GM12874 (cell line): ENCODE results near the gene BST1.

Experiments used
- CTCF ChIP-seq: IDR thresholded peaks from 2 replicates; pipeline ENCODE4 v1.5.1; 2011; ENCODE audit warnings: low read depth, mild to moderate bottlenecking, control low read depth, low read length, moderate library complexity; ENCODE audit not compliant: insufficient read depth

The BST1 gene

GRCh38 chr4:15765391-15765790, 62.5 kb downstream of the BST1 start:
- no peak for TF ChIP-seq CTCF

DNA sequence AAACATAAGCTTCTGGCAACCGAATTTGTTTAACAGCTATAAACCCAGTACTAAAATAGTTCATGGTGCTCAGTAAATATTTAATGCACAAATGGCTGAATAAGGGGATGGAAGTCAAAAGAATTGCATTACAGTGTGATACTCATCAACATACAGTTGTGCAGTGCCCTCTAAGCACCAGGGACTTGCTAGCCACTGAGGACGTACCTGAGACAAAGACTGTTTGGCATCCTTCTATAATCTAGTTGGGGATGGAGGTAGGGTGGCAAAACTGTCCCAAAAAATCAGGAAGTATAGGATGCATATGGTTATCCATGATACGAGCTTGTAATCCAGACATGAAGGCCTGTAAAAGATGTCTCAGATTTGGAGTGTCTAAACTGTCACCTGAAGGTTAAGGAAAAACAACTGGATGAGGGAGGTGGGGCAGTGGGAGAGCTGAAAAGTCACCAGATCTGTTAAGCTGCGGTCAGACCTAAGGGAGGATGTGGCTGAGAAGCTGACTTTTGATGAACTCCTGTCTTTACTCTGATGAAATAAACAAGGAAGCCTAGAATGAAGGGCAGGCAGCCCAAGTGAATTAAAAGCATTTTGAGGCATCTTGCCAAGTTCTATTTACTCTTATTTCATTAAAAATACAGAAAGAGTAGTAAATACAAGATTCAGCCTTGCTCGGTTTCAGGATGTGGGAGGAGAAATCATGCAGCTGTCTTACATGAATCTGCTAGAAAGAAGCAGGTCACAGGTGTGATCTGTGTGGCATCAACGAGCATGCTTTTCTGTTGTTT, 63.2 kb downstream of the BST1 start:
- no peak for TF ChIP-seq CTCF

DNA sequence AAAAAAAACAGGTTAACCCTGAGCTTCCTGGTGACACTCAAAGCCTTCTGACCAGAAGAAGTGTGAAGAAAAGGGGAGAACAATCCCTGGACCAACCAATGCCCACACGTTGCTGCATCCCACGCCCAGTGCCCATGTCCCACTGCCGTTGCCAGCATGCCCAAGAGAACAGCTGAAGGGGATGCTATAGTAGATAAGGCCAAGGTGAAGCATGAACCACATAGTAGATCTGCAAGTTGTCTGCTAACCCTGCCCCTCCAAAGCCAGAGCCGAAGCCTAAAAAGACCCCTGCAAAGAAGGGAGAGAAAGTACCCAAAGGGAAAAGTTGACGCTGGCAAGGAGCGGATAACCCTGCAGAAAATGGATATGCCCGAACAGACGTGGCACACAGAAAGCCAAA, 64.0 kb downstream of the BST1 start:
- TF ChIP-seq CTCF = no peak

- TF ChIP-seq CTCF = no peak
Measured at GRCh38 chr4:15769202-15769601, 66.3 kb downstream of the BST1 start.

- TF ChIP-seq CTCF = no peak
Measured at GRCh38 chr4:15771216-15772058, 68.6 kb downstream of the BST1 start.

DNA sequence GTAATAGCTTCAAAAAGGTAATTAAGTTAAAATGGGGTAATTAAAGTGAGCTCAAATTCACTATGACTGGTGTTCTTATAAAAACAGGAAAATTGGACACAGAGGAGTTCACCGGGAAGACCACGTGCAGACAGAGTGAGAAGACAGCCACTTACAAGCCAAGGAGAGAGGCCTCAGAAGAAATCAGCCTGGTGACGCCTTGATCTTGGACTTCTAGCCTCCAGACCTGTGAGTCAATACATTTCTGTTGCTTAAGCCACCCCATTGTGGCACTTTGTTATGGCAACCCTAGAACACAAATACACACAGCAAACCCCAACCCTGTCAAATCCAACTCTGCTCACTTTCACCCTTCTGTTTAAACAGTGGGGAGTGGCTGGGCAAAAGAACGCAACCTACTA, 71.2 kb downstream of the BST1 start:
- TF ChIP-seq CTCF = no peak

- no peak for TF ChIP-seq CTCF
Measured at GRCh38 chr4:15776871-15777648, 74.2 kb downstream of the BST1 start.
